Spinal cord (tissue), 10 donors: ENCODE data around the gene TRPM8. TPM values are rescaled to one million over a fixed set of nuclear protein-coding genes. Genes with fewer than 3 reads are reported as not detected.

Source experiments
- DNase-seq, 6 donors: peaks; one replicate each; pipeline versions ENCODE4 v3.0.0 to v3.0.0-alpha.2; 2013 to 2015; ENCODE audit warnings: low spot score in 6 of 6, low read depth in 4 of 6
- H3K27ac ChIP-seq: one replicate; pipeline ENCODE4 v1.5.1; 2013; ENCODE audit warnings: low read depth, low read length, control low read depth
- H3K27me3 ChIP-seq: one replicate; pipeline ENCODE4 v1.6.1; 2013; ENCODE audit warnings: low read length; ENCODE audit not compliant: control insufficient read depth, insufficient read depth
- H3K36me3 ChIP-seq: one replicate; pipeline ENCODE4 v1.6.1; 2013; ENCODE audit warnings: low read length; ENCODE audit not compliant: control insufficient read depth, insufficient read depth
- H3K4me1 ChIP-seq: one replicate; pipeline ENCODE4 v1.6.1; 2013; ENCODE audit warnings: low read length; ENCODE audit not compliant: control insufficient read depth, insufficient read depth
- H3K4me3 ChIP-seq: one replicate; pipeline ENCODE4 v1.5.1; 2013; ENCODE audit warnings: low read depth, low read length, control low read depth
- H3K9me3 ChIP-seq: one replicate; pipeline ENCODE4 v1.6.1; 2013; ENCODE audit warnings: low read length; ENCODE audit not compliant: control insufficient read depth, insufficient read depth
- WGBS: methylation state at CpG from one replicate; pipeline ENCODE4 v1.1.5; 2013; ENCODE audit warnings: missing lambda C conversion rate; ENCODE audit not compliant: insufficient coverage; 5-methylcytosine and 5-hydroxymethylcytosine counted together
- polyA plus RNA-seq, 2 donors: library from polyadenylated mRNA; unstranded; fragments of 120-200 nt; gene quantifications; one replicate each; pipeline ENCODE4 v1.2.1, GENCODE V29; 2013; ENCODE audit not compliant: insufficient read length in 2 of 2
- total RNA-seq, 2 donors: library from RNA; depleted of rRNA in 1 of 2; stranded (reverse); fragments of 120-200 nt in 1 of 2; fragments of >200 nt in 1 of 2; gene quantifications; one replicate each; pipeline versions ENCODE4 v1.2.3 to v1.2.4, GENCODE V29; 2013 to 2014
- donor health status: healthy.

TRPM8 gene
- total and polyA plus RNA-seq, 4 donors = 0.22 to 1.9 (median 1.1) TPM

DNA sequence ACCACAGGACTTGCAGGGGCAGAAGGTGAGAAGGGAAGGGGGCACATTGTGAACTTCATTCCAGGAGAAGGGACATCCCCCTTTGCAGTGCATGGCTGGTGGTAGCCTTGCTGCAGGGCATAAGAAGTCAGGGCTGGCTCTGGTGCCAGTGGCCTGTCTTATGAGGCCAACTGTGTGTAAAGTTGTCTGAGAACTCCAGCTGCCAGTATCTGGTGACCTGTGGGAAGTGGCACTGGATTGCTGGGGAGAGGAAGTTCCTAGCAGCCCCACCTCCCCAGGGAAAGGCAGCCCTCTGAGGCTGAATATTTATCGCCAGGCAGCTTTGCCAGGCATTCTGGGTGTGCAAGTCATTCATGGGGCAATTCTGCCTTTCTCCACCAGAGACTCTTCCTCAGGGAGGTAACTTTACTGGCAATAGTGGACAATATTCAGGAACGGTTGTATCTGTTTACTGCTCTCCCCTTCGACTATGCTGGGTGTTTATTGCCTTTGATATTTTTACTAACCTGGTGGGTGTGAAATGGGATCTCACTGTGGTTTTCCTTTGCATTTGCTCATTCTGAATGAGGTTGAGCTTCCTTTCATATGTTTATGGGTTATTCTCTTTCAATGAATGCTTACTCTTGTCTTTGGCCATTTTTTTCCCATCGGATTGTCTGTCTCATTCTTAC lies 12.3 kb downstream of the TRPM8 start:
- no peak overlapping the region for H3K4me3 ChIP-seq
- peaks cover 6% of the 10 kb centered on the region for H3K4me1 ChIP-seq
- no peaks in the 10 kb centered on the region for H3K9me3 ChIP-seq
- 37% methylated on average over 2 of the region's 4 CpGs for WGBS
- no peaks in the 10 kb centered on the region for H3K27me3 ChIP-seq
- no peaks in the 10 kb centered on the region for H3K36me3 ChIP-seq
- no peak for DNase-seq
- no peak overlapping the region for H3K27ac ChIP-seq

DNA sequence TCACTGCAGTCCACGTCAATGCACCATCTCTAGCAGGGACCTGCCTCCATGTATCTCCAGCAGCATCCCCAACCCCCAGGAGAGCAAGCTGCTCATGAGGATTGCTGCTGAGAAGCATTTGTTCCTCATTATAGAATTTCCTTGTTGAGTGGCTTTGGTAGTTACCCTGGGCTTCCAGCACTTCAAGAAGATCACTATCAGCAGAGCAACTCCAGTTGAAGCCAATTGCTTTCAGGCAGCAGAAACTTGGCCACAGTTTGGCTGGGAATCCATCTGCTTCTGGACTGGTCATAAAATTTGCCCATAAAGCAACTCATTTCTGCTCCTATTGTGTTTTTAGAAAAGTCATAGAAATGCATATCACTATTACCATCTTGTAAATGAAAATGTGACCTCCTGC lies 17.4 kb downstream of the TRPM8 start:
- WGBS = no CpG with 5 or more reads among the region's 1 CpG
- DNase-seq = no peak
- Histone ChIP-seq H3K27ac (no peak overlapping the region), H3K4me1 (peaks cover 6% of the 10 kb centered on the region), H3K4me3 (no peak overlapping the region), H3K27me3 (peaks cover 2% of the 10 kb centered on the region), H3K9me3 (no peaks in the 10 kb centered on the region), H3K36me3 (no peaks in the 10 kb centered on the region)

DNA sequence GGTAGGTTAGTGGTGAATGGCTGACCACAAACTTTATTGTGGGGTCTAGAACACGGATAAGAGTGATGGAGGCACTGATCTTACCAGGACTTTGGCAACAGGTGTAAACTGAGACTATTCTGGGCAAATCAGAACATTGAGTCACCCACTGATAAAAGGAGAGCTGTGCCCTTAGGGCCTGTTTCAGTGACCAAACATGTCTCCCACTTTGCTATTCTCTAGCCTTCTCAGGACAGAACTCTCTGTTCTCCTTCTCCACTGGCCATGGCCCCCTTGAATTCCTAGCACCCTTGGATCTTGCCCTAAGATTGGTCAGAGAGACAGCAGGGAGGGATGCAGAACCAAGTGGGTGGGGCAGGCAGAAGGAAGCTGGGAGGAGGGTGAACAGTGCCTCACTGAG lies 18.3 kb downstream of the TRPM8 start:
- H3K27ac ChIP-seq = no peak overlapping the region
- H3K27me3 ChIP-seq = peaks cover 2% of the 10 kb centered on the region
- peaks cover 6% of the 10 kb centered on the region for H3K4me1 ChIP-seq
- H3K4me3 ChIP-seq = no peak overlapping the region
- no peak for DNase-seq
- no peaks in the 10 kb centered on the region for H3K36me3 ChIP-seq
- 100% methylated on average over 1 of the region's 1 CpG for WGBS
- H3K9me3 ChIP-seq = no peaks in the 10 kb centered on the region

- Histone ChIP-seq H3K27ac (no peak overlapping the region), H3K4me1 (peaks cover 6% of the 10 kb centered on the region), H3K27me3 (peaks cover 2% of the 10 kb centered on the region), H3K4me3 (no peak overlapping the region), H3K36me3 (no peaks in the 10 kb centered on the region), H3K9me3 (no peaks in the 10 kb centered on the region)
- DNase-seq = no peak
- 100% methylated on average over 1 of the region's 7 CpGs for WGBS
These were observed 18.9 kb downstream of the TRPM8 start for GRCh38 chr2:233936089-233936488.

DNA sequence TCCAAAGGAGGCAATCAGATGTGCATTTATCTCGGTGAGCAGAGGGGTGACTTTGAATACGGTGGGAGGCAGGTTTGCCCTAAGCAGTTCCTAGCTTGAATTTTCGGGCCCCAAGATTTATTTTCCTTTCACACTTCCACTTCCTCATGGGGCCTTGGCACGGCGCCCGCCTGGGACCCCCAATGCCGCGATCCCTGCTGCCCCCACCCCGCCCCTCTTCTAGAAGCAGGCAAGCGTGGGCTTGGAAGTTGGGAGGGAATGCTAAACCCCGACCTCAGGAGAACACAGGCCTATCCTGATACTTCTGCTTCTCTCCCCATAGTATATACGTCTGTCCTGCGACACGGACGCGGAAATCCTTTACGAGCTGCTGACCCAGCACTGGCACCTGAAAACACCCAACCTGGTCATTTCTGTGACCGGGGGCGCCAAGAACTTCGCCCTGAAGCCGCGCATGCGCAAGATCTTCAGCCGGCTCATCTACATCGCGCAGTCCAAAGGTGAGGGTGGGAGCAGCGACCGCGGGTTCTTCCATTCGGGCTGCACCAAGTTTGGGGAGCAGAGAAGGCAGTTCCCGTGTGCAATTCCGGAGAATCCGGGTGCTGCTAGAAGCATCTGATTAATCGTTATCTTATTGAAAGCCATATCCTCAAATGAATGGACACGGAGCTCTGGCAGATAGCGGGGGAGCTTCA lies 21.6 kb downstream of the TRPM8 start:
- peak overlapping the region; percentile 12 for H3K4me3 ChIP-seq
- 7% methylated on average over 24 of the region's 36 CpGs for whole genome bisulfite sequencing

GRCh38 chr2:233940376-233941276 lies 23.5 kb downstream of the TRPM8 start:
- WGBS = 95% methylated on average over 8 of the region's 12 CpGs
- Histone ChIP-seq H3K9me3 (no peaks in the 10 kb centered on the region), H3K27ac (no peak overlapping the region), H3K27me3 (peaks cover 2% of the 10 kb centered on the region), H3K36me3 (no peaks in the 10 kb centered on the region), H3K4me3 (no peak overlapping the region), H3K4me1 (peaks cover 6% of the 10 kb centered on the region)
- no peak for DNase-seq

More for the DNA sequence above, 21.6 kb downstream of the TRPM8 start:
- no peaks in the 10 kb centered on the region for H3K36me3 ChIP-seq
- DNase-seq = peak in 2 of 6 donors; percentile 25 to 86
- no peaks in the 10 kb centered on the region for H3K9me3 ChIP-seq
- peaks cover 6% of the 10 kb centered on the region for H3K4me1 ChIP-seq
- no peak overlapping the region for H3K27ac ChIP-seq
- H3K27me3 ChIP-seq = peaks cover 2% of the 10 kb centered on the region

DNA sequence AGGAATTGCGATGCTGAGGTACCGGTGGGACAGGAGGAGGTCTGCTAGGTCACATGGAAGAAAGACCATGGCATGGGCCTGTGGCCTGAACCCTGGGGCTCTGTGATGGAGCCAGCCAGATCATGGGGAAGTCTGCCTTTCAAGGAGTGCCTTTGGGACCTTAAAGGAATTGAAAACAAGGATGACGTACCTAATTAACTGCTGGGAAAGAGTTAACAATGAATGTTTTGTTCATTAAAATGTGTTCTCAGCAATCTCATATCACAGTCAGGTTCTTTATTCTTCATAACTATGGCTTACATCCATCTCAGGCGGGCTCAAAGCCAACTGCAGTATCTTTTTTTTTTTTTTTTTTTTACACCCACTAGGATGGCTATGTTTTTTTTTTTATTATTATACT lies 25.6 kb downstream of the TRPM8 start:
- no peaks in the 10 kb centered on the region for H3K36me3 ChIP-seq
- no peak for DNase-seq
- no peak overlapping the region for H3K4me3 ChIP-seq
- peaks cover 6% of the 10 kb centered on the region for H3K4me1 ChIP-seq
- H3K9me3 ChIP-seq = no peaks in the 10 kb centered on the region
- 100% methylated on average over 2 of the region's 4 CpGs for WGBS
- H3K27me3 ChIP-seq = peaks cover 2% of the 10 kb centered on the region
- H3K27ac ChIP-seq = no peak overlapping the region

DNA sequence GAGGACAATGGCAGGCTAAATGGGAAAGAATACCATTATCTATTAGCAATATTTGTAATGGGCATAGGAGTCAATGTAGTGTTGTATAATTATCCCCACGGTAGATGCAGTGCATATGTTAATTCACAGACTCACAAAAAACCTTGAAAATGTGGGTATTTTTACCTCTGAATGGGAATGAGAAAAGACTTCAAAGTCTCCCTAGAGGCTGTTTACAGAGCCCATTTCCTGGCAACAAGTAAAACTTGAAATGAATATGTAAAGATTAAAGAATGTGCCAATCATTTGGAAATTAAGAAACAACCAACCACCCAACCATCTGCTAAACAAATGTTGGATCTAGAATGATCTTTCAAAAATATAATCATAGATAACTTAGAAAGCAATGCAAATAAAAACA lies 27.1 kb downstream of the TRPM8 start:
- no peaks in the 10 kb centered on the region for H3K36me3 ChIP-seq
- no CpG with 5 or more reads among the region's 1 CpG for WGBS
- no peaks in the 10 kb centered on the region for H3K4me1 ChIP-seq
- no peaks in the 10 kb centered on the region for H3K9me3 ChIP-seq
- no peak for DNase-seq
- no peaks in the 10 kb centered on the region for H3K27me3 ChIP-seq
- H3K27ac ChIP-seq = no peak overlapping the region
- no peak overlapping the region for H3K4me3 ChIP-seq

- no CpG with 5 or more reads among the region's 1 CpG for WGBS
- H3K36me3 ChIP-seq = no peaks in the 10 kb centered on the region
- DNase-seq = no peak
These were observed 27.5 kb downstream of the TRPM8 start for GRCh38 chr2:233944722-233945121.

More at GRCh38 chr2:233944722-233945121, 27.5 kb downstream of the TRPM8 start:
- Histone ChIP-seq H3K27me3 (no peaks in the 10 kb centered on the region), H3K4me3 (no peak overlapping the region), H3K4me1 (no peaks in the 10 kb centered on the region), H3K27ac (no peak overlapping the region), H3K9me3 (no peaks in the 10 kb centered on the region)
